Activated CD8-positive, alpha-beta memory T cell treated with anti-CD3 and anti-CD28 coated beads, Interleukin-2, amount 50 U/mL, for 48 hours (primary cell): Measurements from ENCODE around the gene TGM2.

Experiments used
- DNase-seq: peaks from one replicate; pipeline ENCODE4 v3.0.0-alpha.2; 2020

The TGM2 gene

GRCh38 chr20:38158701-38159351, 6.2 kb downstream of the TGM2 start:
- no peak for DNase-seq

GRCh38 chr20:38157635-38158495, 7.2 kb downstream of the TGM2 start:
- DNase-seq, result no peak

- DNase-seq, result no peak
Observed at GRCh38 chr20:38156888-38157634, 8.0 kb downstream of the TGM2 start.

- no peak for DNase-seq
Observed at GRCh38 chr20:38156280-38156679, 8.8 kb downstream of the TGM2 start.

GRCh38 chr20:38155811-38156210, 9.3 kb downstream of the TGM2 start:
- DNase-seq, result no peak

GRCh38 chr20:38153401-38153800, 11.7 kb downstream of the TGM2 start:
- DNase-seq, result no peak

GRCh38 chr20:38152621-38153221, 12.3 kb downstream of the TGM2 start:
- peak; percentile 70 for DNase-seq

GRCh38 chr20:38152175-38152620, 12.9 kb downstream of the TGM2 start:
- no peak for DNase-seq

- DNase-seq, result no peak
Observed at GRCh38 chr20:38151455-38151854, 13.6 kb downstream of the TGM2 start.

- DNase-seq, result no peak
Observed at GRCh38 chr20:38150335-38151170, 14.5 kb downstream of the TGM2 start.

GRCh38 chr20:38148328-38149102, 16.6 kb downstream of the TGM2 start:
- DNase-seq, result no peak

- DNase-seq, result no peak
Observed at GRCh38 chr20:38147751-38148150, 17.3 kb downstream of the TGM2 start.

- DNase-seq, result no peak
Observed at GRCh38 chr20:38147163-38147562, 17.9 kb downstream of the TGM2 start.

GRCh38 chr20:38146628-38147027, 18.4 kb downstream of the TGM2 start:
- DNase-seq, result no peak

GRCh38 chr20:38146156-38146555, 18.9 kb downstream of the TGM2 start:
- DNase-seq, result no peak

GRCh38 chr20:38145729-38146075, 19.4 kb downstream of the TGM2 start:
- DNase-seq, result no peak

GRCh38 chr20:38144974-38145728, 19.9 kb downstream of the TGM2 start:
- DNase-seq, result no peak

GRCh38 chr20:38144598-38144973, 20.5 kb downstream of the TGM2 start:
- no peak for DNase-seq

GRCh38 chr20:38143646-38144554, 21.2 kb downstream of the TGM2 start:
- no peak for DNase-seq

GRCh38 chr20:38143238-38143645, 21.8 kb downstream of the TGM2 start:
- no peak for DNase-seq
